HG03039 (cell line): ENCODE data around the gene XIRP2.

ENCODE experiments used
- ATAC-seq: cut with Tn5 transposase; IDR thresholded peaks from one replicate; pipeline ENCODE4 v1.9.1; 2021; ENCODE audit warnings: mild to moderate bottlenecking, moderate library complexity; ENCODE audit not compliant: unreplicated experiment

The XIRP2 gene

GRCh38 chr2:167132066-167132465 is 243.8 kb downstream of the XIRP2 start:
- no peak for ATAC-seq

GRCh38 chr2:167132906-167133555 is 244.8 kb downstream of the XIRP2 start:
- no peak for ATAC-seq

- no peak for ATAC-seq
Measured at GRCh38 chr2:167133614-167134013, 245.3 kb downstream of the XIRP2 start.

GRCh38 chr2:167134381-167135072 is 246.2 kb downstream of the XIRP2 start:
- no peak for ATAC-seq

- ATAC-seq: no peak
Measured at GRCh38 chr2:167135706-167136105, 247.4 kb downstream of the XIRP2 start.

- no peak for ATAC-seq
Measured at GRCh38 chr2:167136879-167137596, 248.8 kb downstream of the XIRP2 start.

- ATAC-seq: no peak
Measured at GRCh38 chr2:167140330-167140729, 252.1 kb downstream of the XIRP2 start.

GRCh38 chr2:167140767-167141166 is 252.5 kb downstream of the XIRP2 start:
- no peak for ATAC-seq

- ATAC-seq: no peak
Measured at GRCh38 chr2:167142554-167142953, 254.3 kb downstream of the XIRP2 start.

GRCh38 chr2:167144179-167144898 is 256.1 kb downstream of the XIRP2 start:
- ATAC-seq: no peak

- ATAC-seq: no peak
Measured at GRCh38 chr2:167147271-167147941, 259.1 kb downstream of the XIRP2 start.

- no peak for ATAC-seq
Measured at GRCh38 chr2:167151894-167152293, 263.6 kb downstream of the XIRP2 start.

GRCh38 chr2:167157523-167157922 is 269.2 kb downstream of the XIRP2 start:
- ATAC-seq: no peak

GRCh38 chr2:167177196-167177595 is 288.9 kb downstream of the XIRP2 start:
- ATAC-seq: no peak

GRCh38 chr2:167181134-167181533 is 292.9 kb downstream of the XIRP2 start:
- ATAC-seq: no peak

- no peak for ATAC-seq
Measured at GRCh38 chr2:167181688-167182087, 293.4 kb downstream of the XIRP2 start.

- no peak for ATAC-seq
Measured at GRCh38 chr2:167182403-167182802, 294.1 kb downstream of the XIRP2 start.

GRCh38 chr2:167183931-167184330 is 295.7 kb downstream of the XIRP2 start:
- ATAC-seq: no peak

- ATAC-seq: no peak
Measured at GRCh38 chr2:167186465-167186864, 298.2 kb downstream of the XIRP2 start.

- ATAC-seq: no peak
Measured at GRCh38 chr2:167187049-167187727, 298.9 kb downstream of the XIRP2 start.
